ENCODE measurements around the gene FUT6.

FUT6 gene

DNA sequence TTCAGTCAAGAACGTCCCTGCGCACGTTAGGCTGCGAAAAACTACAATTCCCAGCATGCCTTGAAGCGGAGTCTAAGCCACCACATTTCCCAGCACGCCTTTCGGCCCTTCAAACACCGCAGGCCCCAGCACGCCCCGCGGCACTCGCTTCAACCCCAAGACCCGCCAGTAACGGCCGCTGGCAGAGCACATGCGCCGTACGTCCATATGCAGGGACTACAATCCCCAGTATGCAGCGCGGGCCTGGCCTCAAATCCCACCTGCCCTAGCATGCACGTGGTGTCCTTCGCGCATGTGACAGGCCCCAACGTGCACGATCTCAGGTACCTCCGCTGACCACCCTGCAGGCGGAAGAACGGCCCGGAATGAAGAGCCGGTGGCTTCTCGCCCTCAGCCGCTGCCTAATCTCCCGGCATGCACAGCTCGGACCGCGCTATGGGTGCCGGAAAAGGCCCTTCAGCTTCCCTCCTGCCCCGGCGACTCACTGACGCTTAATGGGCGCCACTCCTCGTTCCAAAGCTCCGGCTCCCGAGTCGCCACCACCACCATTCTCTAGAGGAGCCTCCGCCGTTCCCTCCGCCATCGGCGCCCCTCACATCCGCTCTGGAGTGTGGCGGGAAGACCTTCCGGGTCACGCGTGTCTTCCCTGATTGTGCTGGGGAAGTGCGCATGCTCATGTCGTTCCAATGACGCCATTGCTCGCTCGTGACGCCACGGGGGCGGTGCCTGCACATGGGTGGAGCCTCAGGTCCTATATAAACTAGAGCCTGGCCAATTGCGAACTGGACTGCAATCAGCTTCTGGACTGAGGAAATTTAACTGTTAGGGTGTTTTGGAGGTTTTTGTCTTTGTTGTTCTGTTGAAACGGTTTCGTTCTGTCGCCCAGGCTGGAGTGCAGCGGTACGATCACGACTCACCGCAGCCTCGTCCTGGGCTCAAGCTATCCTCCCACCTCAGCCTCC, 48.7 kb downstream of the FUT6 start, which contains the start of gene DUS3L:
DUS3L (minus strand) TSS at position 605 of the 962 bp plus-strand sequence; CDS start at position 583, 22 bp downstream.
- H4K20me1 ChIP-seq (ENCODE audit: insufficient read depth, low read length, poor library complexity, severe bottlenecking) = peaks cover 8% of the 10 kb centered on the region
- no peaks in the 10 kb centered on the region for H3K9me2 ChIP-seq (replicated peaks; ENCODE audit: low read depth, low read length)
- peaks cover 28% of the 10 kb centered on the region; the same call in 1 of the 2 replicates for H3K36me3 ChIP-seq (ENCODE audit: insufficient read depth, low read length)
- peak within 1 kb of the TSS; percentile 89 for H3K9ac ChIP-seq (ENCODE audit: low read depth, low read length, poor library complexity, severe bottlenecking)
- peak within 1 kb of the TSS; percentile 85 for H3K4me2 ChIP-seq (ENCODE audit: low read depth, low read length, poor library complexity, severe bottlenecking)
- no peak for TF ChIP-seq EZH2phosphoT487 (IDR thresholded peaks at IDR 0.05; ENCODE audit: borderline replicate concordance)
- TF ChIP-seq, protein P1, sequence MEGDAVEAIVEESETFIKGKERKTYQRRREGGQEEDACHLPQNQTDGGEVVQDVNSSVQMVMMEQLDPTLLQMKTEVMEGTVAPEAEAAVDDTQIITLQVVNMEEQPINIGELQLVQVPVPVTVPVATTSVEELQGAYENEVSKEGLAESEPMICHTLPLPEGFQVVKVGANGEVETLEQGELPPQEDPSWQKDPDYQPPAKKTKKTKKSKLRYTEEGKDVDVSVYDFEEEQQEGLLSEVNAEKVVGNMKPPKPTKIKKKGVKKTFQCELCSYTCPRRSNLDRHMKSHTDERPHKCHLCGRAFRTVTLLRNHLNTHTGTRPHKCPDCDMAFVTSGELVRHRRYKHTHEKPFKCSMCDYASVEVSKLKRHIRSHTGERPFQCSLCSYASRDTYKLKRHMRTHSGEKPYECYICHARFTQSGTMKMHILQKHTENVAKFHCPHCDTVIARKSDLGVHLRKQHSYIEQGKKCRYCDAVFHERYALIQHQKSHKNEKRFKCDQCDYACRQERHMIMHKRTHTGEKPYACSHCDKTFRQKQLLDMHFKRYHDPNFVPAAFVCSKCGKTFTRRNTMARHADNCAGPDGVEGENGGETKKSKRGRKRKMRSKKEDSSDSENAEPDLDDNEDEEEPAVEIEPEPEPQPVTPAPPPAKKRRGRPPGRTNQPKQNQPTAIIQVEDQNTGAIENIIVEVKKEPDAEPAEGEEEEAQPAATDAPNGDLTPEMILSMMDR (conservative IDR thresholded peaks at IDR 0.05; ENCODE audit: low read length) = no peak
- peaks cover 21% of the 10 kb centered on the region; the same call in 1 of the 2 replicates for H3K79me2 ChIP-seq (ENCODE audit: insufficient read depth, low read length)
- no peaks in the 10 kb centered on the region for H3K27me3 ChIP-seq (ENCODE audit: insufficient read depth, low read length, poor library complexity, severe bottlenecking)
- H3K9me3 ChIP-seq (ENCODE audit: insufficient read depth, low read depth, low read length) = no peaks in the 10 kb centered on the region
- H2AFZ ChIP-seq (ENCODE audit: low read length) = peak within 1 kb of the TSS; percentile 84
- no peaks in the 10 kb centered on the region for H3F3A ChIP-seq (ENCODE audit: low read depth)
- H3K4me1 ChIP-seq (ENCODE audit: insufficient read depth, low read length, poor library complexity, severe bottlenecking) = peaks cover 8% of the 10 kb centered on the region
- peak within 1 kb of the TSS; percentile 83 for H3K4me3 ChIP-seq (ENCODE audit: low read length, poor library complexity, severe bottlenecking)

DNA sequence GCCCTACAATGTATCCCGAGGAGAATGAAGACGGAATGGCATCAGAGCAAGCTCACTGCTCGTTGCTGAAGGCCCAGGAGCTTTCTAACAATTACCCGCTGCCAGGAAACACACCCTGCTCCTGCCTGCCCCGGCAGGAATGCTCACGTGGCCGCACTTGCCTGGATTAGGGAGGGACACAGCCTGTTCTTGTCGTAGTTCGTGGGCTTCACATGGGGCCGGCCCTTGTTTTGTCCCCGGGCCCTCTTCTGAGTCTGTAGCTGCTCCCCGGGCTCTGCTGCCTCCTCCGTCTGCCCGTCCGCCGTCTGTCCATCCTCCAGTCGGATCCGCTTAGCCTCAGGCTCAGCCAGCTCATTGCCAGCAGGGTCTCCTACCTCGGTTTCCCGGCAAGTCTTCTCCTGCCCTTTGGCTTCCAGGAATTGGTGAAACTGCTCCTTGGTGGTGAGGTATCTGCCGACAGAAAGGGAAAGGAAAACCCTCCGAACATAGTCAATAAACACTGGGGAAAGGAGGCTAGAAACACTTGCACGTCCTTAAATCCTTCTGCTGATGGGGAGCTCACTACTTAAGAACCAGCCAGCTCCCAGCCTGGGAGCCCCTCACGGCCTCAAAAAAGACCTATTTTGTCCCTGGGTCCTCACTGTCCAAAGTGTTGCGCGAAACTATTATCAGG, 49.5 kb downstream of the FUT6 start:
- Histone ChIP-seq H3K4me3 (ENCODE audit: low read length, poor library complexity, severe bottlenecking) (peak overlapping the region; percentile 83), H3K4me2 (ENCODE audit: low read depth, low read length, poor library complexity, severe bottlenecking) (peak overlapping the region; percentile 85), H3K27me3 (ENCODE audit: insufficient read depth, low read length, poor library complexity, severe bottlenecking) (no peaks in the 10 kb centered on the region), H4K20me1 (ENCODE audit: insufficient read depth, low read length, poor library complexity, severe bottlenecking) (peaks cover 8% of the 10 kb centered on the region), H3K4me1 (ENCODE audit: insufficient read depth, low read length, poor library complexity, severe bottlenecking) (peaks cover 8% of the 10 kb centered on the region), H3K79me2 (ENCODE audit: insufficient read depth, low read length) (peaks cover 21% of the 10 kb centered on the region; the same call in 1 of the 2 replicates), H2AFZ (ENCODE audit: low read length) (no peak overlapping the region), H3K9me3 (ENCODE audit: insufficient read depth, low read depth, low read length) (no peaks in the 10 kb centered on the region), H3K9me2 (replicated peaks; ENCODE audit: low read depth, low read length) (no peaks in the 10 kb centered on the region), H3K36me3 (ENCODE audit: insufficient read depth, low read length) (peaks cover 36% of the 10 kb centered on the region; the same call in 1 of the 2 replicates), H3K9ac (ENCODE audit: low read depth, low read length, poor library complexity, severe bottlenecking) (peak overlapping the region; percentile 74), H3F3A (ENCODE audit: low read depth) (no peaks in the 10 kb centered on the region)
- TF ChIP-seq, protein P1 (conservative IDR thresholded peaks at IDR 0.05; ENCODE audit: low read length) = no peak
- no peak for TF ChIP-seq EZH2phosphoT487 (IDR thresholded peaks at IDR 0.05; ENCODE audit: borderline replicate concordance)

DNA sequence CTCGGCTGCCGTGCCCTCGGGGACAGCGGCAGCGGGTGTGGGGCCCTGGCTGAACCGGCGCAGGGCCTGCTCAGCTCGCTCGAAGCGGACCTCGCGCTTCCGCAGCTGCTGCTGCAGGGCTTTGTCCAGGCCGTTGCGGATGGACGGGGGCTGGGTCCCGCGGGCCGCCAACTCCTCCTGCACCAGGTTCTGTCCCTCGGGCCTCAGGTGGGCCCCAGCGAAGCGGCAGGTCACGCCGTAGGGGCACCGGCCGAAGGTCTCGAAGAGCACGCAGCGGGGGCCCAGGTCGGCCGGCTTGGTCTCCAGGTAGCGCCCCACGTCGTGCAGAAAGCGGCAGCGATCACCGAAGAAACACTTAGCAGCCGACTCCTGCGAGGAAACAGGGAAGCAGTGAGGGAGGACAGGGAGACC, 50.1 kb downstream of the FUT6 start:
- peaks cover 39% of the 10 kb centered on the region; the same call in 1 of the 2 replicates for H3K36me3 ChIP-seq (ENCODE audit: insufficient read depth, low read length)
- H3K9me2 ChIP-seq (replicated peaks; ENCODE audit: low read depth, low read length) = no peaks in the 10 kb centered on the region
- H3K4me1 ChIP-seq (ENCODE audit: insufficient read depth, low read length, poor library complexity, severe bottlenecking) = peaks cover 8% of the 10 kb centered on the region
- no peak overlapping the region for H2AFZ ChIP-seq (ENCODE audit: low read length)
- peak overlapping the region; percentile 74 for H3K9ac ChIP-seq (ENCODE audit: low read depth, low read length, poor library complexity, severe bottlenecking)
- no peaks in the 10 kb centered on the region for H3K9me3 ChIP-seq (ENCODE audit: insufficient read depth, low read depth, low read length)
- peak overlapping the region; percentile 83 for H3K4me3 ChIP-seq (ENCODE audit: low read length, poor library complexity, severe bottlenecking)
- H3K27me3 ChIP-seq (ENCODE audit: insufficient read depth, low read length, poor library complexity, severe bottlenecking) = no peaks in the 10 kb centered on the region
- TF ChIP-seq, protein P1 (conservative IDR thresholded peaks at IDR 0.05; ENCODE audit: low read length) = no peak
- TF ChIP-seq EZH2phosphoT487 (IDR thresholded peaks at IDR 0.05; ENCODE audit: borderline replicate concordance) = no peak
- peaks cover 8% of the 10 kb centered on the region for H4K20me1 ChIP-seq (ENCODE audit: insufficient read depth, low read length, poor library complexity, severe bottlenecking)
- peaks cover 21% of the 10 kb centered on the region; the same call in 1 of the 2 replicates for H3K79me2 ChIP-seq (ENCODE audit: insufficient read depth, low read length)
- peak overlapping the region; percentile 85 for H3K4me2 ChIP-seq (ENCODE audit: low read depth, low read length, poor library complexity, severe bottlenecking)
- no peaks in the 10 kb centered on the region for H3F3A ChIP-seq (ENCODE audit: low read depth)

Data from Loucy (cell line).